ENCODE measurements around the gene APOA4.
A peak's percentile ranks its signal among the peaks of the same experiment; 100 is the strongest.

The APOA4 gene

DNA sequence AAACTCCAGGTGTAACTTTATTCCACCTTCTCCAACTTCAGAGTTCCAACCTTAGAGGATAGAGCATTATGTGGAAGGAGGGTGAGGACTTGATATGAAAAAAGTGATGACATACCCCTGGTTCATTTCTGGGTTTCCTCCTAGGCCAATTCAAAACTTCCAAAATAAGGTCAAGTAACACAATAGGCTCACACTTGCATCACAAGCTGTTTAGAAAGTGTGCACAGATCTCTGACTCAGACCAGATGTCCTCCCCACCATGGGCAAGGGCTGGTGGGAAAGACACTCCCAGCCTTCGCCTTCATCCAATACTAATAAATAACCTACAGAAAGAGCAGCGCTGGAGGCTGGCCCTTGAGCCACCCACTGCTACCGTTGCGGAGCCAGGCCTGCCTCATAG lies 44.5 kb downstream of the APOA4 start:
- peaks cover 67% of the 10 kb centered on the region for H3K36me3 ChIP-seq (ENCODE audit: control insufficient read depth, low read depth, low read length)
- H3K27ac ChIP-seq (ENCODE audit: low read length) = no peak overlapping the region
- H3K27me3 ChIP-seq (ENCODE audit: control insufficient read depth, insufficient read depth, low read length) = no peaks in the 10 kb centered on the region
- no peak overlapping the region for H3K9ac ChIP-seq (ENCODE audit: low read length)
- H3K9me3 ChIP-seq (ENCODE audit: control insufficient read depth, low read depth, low read length) = no peaks in the 10 kb centered on the region
- H3K4me3 ChIP-seq (ENCODE audit: low read length) = no peak overlapping the region
- H3K4me1 ChIP-seq (ENCODE audit: control insufficient read depth, low read depth, low read length) = peaks cover 5% of the 10 kb centered on the region

DNA sequence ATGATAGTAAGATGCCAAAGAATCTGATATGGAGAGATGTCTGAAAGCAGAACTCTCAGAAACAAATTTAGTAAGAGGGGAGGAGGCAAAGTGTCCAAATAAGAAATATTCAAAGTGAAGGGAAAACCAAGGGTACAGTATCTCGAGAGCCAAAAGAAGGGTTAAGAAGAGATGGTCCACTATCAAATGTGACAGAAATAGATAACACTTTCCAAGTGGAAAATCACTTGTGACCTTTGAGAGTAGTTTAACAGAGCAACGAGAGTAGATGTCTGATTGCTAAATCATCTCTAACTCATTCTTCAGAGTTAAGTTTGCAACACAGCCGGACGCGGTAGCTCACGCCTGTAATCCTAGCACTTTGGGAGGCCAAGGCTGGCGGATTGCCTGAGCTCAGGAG lies 46.0 kb downstream of the APOA4 start:
- no peak overlapping the region for H3K4me3 ChIP-seq (ENCODE audit: low read length)
- H3K9me3 ChIP-seq (ENCODE audit: control insufficient read depth, low read depth, low read length) = no peaks in the 10 kb centered on the region
- H3K27me3 ChIP-seq (ENCODE audit: control insufficient read depth, insufficient read depth, low read length) = no peaks in the 10 kb centered on the region
- peaks cover 7% of the 10 kb centered on the region for H3K4me1 ChIP-seq (ENCODE audit: control insufficient read depth, low read depth, low read length)
- peaks cover 52% of the 10 kb centered on the region for H3K36me3 ChIP-seq (ENCODE audit: control insufficient read depth, low read depth, low read length)
- no peak overlapping the region for H3K27ac ChIP-seq (ENCODE audit: low read length)
- no peak overlapping the region for H3K9ac ChIP-seq (ENCODE audit: low read length)

DNA sequence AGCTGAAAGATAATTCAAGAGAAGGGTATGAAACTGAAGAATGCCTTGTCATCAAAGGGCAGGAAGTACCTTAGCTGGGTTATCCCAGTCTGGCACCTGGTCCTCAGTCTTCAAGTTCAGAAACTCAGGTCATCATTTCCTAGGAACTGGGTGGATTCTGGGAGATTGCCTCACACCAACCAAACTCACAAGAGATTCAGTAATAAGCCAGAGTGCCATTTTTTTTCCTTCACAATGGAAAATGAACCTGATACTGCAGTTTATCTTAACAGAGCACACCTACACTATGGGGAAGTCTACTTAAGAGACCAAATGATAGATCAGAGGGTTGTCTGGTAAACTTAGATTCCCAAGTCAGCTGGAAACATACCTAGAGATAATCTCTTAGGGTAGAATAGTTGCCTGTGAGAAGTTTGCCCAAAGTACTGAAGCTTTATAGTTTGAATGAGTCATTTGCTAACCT lies 46.6 kb downstream of the APOA4 start:
- Histone ChIP-seq H3K27me3 (ENCODE audit: control insufficient read depth, insufficient read depth, low read length) (no peaks in the 10 kb centered on the region), H3K27ac (ENCODE audit: low read length) (no peak overlapping the region), H3K4me3 (ENCODE audit: low read length) (no peak overlapping the region), H3K9me3 (ENCODE audit: control insufficient read depth, low read depth, low read length) (no peaks in the 10 kb centered on the region), H3K4me1 (ENCODE audit: control insufficient read depth, low read depth, low read length) (peaks cover 12% of the 10 kb centered on the region), H3K36me3 (ENCODE audit: control insufficient read depth, low read depth, low read length) (peaks cover 49% of the 10 kb centered on the region), H3K9ac (ENCODE audit: low read length) (no peak overlapping the region)

DNA sequence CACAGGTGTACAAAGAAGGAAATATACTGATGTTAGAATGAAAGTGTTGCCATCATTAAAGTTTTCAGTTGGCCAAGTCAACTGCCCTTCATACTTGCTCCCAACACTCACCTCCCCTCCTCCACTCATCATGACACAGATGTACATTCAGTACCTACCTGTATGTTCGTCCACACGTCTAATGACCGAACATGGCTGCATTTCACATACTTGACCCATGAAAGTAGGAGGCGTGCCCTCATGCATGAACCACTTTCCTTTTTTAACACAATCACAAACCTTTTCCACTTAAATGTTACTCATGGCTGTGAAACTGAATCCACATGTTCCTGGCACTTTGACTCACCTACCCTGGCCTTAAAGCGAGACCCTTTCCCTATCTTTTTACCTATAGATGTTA lies 47.1 kb downstream of the APOA4 start:
- Histone ChIP-seq H3K4me3 (ENCODE audit: low read length) (no peak overlapping the region), H3K9ac (ENCODE audit: low read length) (no peak overlapping the region), H3K4me1 (ENCODE audit: control insufficient read depth, low read depth, low read length) (peaks cover 17% of the 10 kb centered on the region), H3K9me3 (ENCODE audit: control insufficient read depth, low read depth, low read length) (no peaks in the 10 kb centered on the region), H3K36me3 (ENCODE audit: control insufficient read depth, low read depth, low read length) (peaks cover 43% of the 10 kb centered on the region), H3K27me3 (ENCODE audit: control insufficient read depth, insufficient read depth, low read length) (no peaks in the 10 kb centered on the region), H3K27ac (ENCODE audit: low read length) (no peak overlapping the region)

DNA sequence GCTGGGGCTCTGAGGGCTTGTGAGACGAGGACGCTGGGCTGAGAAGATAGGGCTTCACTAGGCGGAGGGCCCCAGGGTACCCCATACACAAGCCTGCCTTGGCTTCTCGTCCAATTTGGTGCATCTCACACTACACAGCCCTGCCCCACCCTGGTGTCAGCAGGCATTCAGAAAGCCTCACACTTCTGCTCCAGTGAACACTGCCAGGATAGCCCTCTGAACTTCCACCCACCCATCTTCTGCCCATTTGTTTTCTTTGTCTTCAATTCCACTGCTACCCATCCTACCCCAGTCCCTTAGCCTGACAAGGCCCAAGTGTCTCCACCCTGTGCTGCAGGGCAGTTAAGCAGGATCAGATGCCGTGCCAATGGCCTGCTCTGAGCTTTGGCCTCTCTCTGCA lies 48.4 kb downstream of the APOA4 start:
- H3K27ac ChIP-seq (ENCODE audit: low read length) = no peak overlapping the region
- H3K36me3 ChIP-seq (ENCODE audit: control insufficient read depth, low read depth, low read length) = peaks cover 33% of the 10 kb centered on the region
- peaks cover 18% of the 10 kb centered on the region for H3K4me1 ChIP-seq (ENCODE audit: control insufficient read depth, low read depth, low read length)
- H3K9ac ChIP-seq (ENCODE audit: low read length) = no peak overlapping the region
- no peak overlapping the region for H3K4me3 ChIP-seq (ENCODE audit: low read length)
- H3K9me3 ChIP-seq (ENCODE audit: control insufficient read depth, low read depth, low read length) = no peaks in the 10 kb centered on the region
- H3K27me3 ChIP-seq (ENCODE audit: control insufficient read depth, insufficient read depth, low read length) = no peaks in the 10 kb centered on the region

DNA sequence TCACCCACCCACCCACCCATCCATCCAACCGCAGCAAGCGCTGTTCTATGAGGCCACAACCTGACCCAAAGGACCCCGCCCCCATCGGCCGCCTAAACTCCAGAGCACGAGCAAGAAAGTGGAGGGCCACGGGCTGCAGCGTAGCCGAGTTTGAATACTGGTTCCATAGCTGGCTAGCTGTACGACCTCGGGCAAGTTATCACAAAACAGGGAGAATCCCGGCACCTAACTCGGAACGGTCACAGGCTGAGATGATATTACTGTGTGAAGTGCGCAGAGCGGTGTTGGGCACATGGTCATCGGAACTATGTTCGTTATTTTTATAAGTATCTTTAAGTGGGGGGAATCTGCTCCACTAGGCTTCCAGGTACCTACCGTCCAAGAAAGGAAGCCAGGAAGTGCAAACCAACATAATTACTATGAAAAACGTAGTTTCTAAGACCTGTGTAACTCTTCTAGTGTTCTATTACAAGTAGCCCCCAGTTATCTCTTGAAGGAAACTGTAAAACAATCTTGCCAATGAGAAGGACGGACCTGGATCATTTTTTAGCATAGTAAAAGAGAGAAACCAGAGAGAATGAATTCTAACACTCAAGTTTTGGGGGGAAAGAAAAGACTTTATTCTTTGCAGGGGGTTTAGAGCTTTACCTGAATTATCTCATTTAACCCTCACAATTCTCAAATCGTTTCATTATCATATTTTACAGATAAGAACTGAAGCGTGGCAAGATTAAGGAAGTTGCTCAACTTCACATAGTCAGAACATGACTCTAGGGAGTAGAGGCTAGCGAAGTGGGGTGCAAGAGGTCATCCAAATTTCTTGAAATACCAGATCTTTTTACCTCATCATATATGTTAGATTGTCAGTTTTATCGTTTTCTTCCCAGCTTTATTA lies 49.7 kb downstream of the APOA4 start:
- Histone ChIP-seq H3K27ac (ENCODE audit: low read length) (no peak overlapping the region), H3K9ac (ENCODE audit: low read length) (peak overlapping the region; percentile 66), H3K9me3 (ENCODE audit: control insufficient read depth, low read depth, low read length) (no peaks in the 10 kb centered on the region), H3K4me3 (ENCODE audit: low read length) (peak overlapping the region; percentile 75), H3K27me3 (ENCODE audit: control insufficient read depth, insufficient read depth, low read length) (no peaks in the 10 kb centered on the region), H3K36me3 (ENCODE audit: control insufficient read depth, low read depth, low read length) (peaks cover 27% of the 10 kb centered on the region), H3K4me1 (ENCODE audit: control insufficient read depth, low read depth, low read length) (peaks cover 18% of the 10 kb centered on the region)

DNA sequence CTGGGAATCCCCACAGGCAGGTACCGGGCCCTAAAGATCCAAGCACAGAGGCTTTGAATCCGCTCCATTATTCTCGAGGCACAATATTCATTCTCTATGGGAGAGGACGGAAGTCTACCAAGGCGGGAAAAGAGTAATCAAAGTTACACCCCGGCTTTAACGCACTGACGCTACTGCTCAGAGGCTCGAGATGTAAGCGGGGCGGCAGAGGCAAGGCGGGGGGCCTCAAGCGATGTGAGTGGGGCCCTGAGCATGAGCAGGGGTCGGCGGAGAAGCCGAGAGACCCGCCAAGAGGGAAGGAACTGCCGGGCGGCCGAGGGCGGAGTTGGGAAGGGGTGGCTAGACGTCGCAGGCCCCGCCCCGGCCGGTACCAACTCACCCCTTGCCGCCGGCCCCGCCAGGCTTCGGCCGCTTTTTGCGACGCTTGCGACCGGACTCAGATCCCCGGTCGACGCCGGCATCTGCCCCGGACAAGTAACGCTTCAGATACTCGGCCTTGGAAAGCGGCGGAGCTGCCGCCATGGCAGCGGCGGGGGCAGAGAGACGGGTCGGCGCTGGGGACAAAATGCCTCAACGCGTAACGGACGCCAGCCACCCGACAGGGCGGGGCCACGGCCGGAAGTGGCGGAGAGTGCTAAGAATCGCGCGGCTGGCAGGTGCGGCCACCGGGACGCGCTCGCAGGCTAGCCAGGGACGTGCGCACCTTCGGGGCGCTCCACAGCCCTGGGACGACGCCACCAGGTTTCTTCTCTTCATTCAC lies 50.5 kb downstream of the APOA4 start, which contains the start of gene BUD13:
Gene BUD13, minus strand, starts transcription at position 545 of the 760 bp plus-strand sequence. Its CDS starts 23 bp downstream, at position 522.
- peaks cover 23% of the 10 kb centered on the region for H3K36me3 ChIP-seq (ENCODE audit: control insufficient read depth, low read depth, low read length)
- no peaks in the 10 kb centered on the region for H3K27me3 ChIP-seq (ENCODE audit: control insufficient read depth, insufficient read depth, low read length)
- H3K27ac ChIP-seq (ENCODE audit: low read length) = peak within 1 kb of the TSS; percentile 84
- H3K9me3 ChIP-seq (ENCODE audit: control insufficient read depth, low read depth, low read length) = no peaks in the 10 kb centered on the region
- peak within 1 kb of the TSS; percentile 95 for H3K4me3 ChIP-seq (ENCODE audit: low read length)
- peaks cover 18% of the 10 kb centered on the region for H3K4me1 ChIP-seq (ENCODE audit: control insufficient read depth, low read depth, low read length)
- peak within 1 kb of the TSS; percentile 92 for H3K9ac ChIP-seq (ENCODE audit: low read length)

DNA sequence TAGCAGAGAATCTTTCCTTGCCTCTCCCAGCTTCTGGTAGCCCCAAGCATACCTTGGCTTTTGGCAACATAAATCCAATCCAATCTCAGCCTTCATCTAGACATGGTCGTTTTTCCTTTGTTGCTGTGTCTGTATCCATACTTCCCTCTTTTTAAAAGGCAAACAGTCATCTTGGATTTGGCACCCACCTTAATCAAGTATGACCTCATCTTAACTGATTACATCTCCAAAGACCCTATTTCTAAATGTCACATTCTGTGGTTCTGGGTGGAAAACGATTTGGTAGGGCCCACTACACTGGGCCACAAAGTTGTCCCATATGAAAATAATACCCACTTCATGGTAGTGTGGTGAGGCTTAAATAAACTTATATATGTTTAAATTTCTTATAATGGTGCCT lies 51.2 kb downstream of the APOA4 start:
- Histone ChIP-seq H3K4me3 (ENCODE audit: low read length) (peak overlapping the region; percentile 95), H3K4me1 (ENCODE audit: control insufficient read depth, low read depth, low read length) (peaks cover 18% of the 10 kb centered on the region), H3K27ac (ENCODE audit: low read length) (peak overlapping the region; percentile 84)

More for the DNA sequence above, 51.2 kb downstream of the APOA4 start:
- Histone ChIP-seq H3K9ac (ENCODE audit: low read length) (peak overlapping the region; percentile 92), H3K9me3 (ENCODE audit: control insufficient read depth, low read depth, low read length) (no peaks in the 10 kb centered on the region), H3K27me3 (ENCODE audit: control insufficient read depth, insufficient read depth, low read length) (no peaks in the 10 kb centered on the region), H3K36me3 (ENCODE audit: control insufficient read depth, low read depth, low read length) (peaks cover 21% of the 10 kb centered on the region)

All from iPS-18a (cell line).